PC-3 (cell line): ENCODE results near the gene JPT2.

Source experiments
- CTCF ChIP-seq: fragments of 300-600 bp; sonication (generic); conservative IDR thresholded peaks from 2 replicates; pipeline ENCODE4 v1.5.1; 2017; ENCODE audit warnings: antibody characterized with exemption, low read depth, mild to moderate bottlenecking, low read length
- EZH2 ChIP-seq: fragments of 300-600 bp; sonication (generic); IDR thresholded peaks from one replicate; pipeline ENCODE4 v1.6.1; 2017; ENCODE audit warnings: antibody characterized with exemption, mild to moderate bottlenecking, low read length; ENCODE audit not compliant: unreplicated experiment
- EZH2phosphoT487 ChIP-seq: fragments of 300-600 bp; sonication (generic); IDR thresholded peaks from 2 replicates; pipeline ENCODE4 v1.6.1; 2018; ENCODE audit warnings: mild to moderate bottlenecking, antibody characterized with exemption, low read length, borderline replicate concordance

GRCh38 chr16:1673424-1674151, 4.5 kb upstream of the JPT2 start:
- no peak for TF ChIP-seq EZH2phosphoT487
- TF ChIP-seq CTCF = no peak
- TF ChIP-seq EZH2 = no peak
